GM12878 (cell line): ENCODE data around the gene ADGRE1. TPM values are rescaled to one million over a fixed set of nuclear protein-coding genes. Genes with fewer than 3 reads are reported as not detected.
A peak's percentile ranks its signal among the peaks of the same experiment; 100 is the strongest.

ENCODE experiments used
- ATAC-seq: fragments of 200-7000 bp; cut with Tn5 transposase; 3 replicates; pipeline ENCODE4 v1.9.1; 2020; ENCODE audit warnings: mild to moderate bottlenecking, moderate library complexity
- BruUV-seq: library from RNA; stranded (reverse); fragments of 400-500 nt; replicated peaks from 2 replicates; lab custom pipeline; 2021; lab: Mats Ljungman, UMichigan
- CTCF ChIA-PET: fragments of 300-600 bp; sonication (Branson Sonifier 250); formaldehyde crosslinking; extraction: SDS; loops from one replicate; lab custom pipeline; 2021; ENCODE audit warnings: inconsistent platforms; lab: Yijun Ruan, JAX
- POLR2A ChIA-PET: fragments of 350-600 bp; formaldehyde crosslinking; extraction: SDS; loops from one replicate; lab custom pipeline; 2021; ENCODE audit warnings: inconsistent platforms; lab: Charles Lee
- RAD21 ChIA-PET: fragments of 300-600 bp; sonication (Branson Sonifier 250); formaldehyde crosslinking; loops from one replicate; lab custom pipeline; 2023; ENCODE audit warnings: antibody characterized with exemption; ENCODE audit not compliant: unreplicated experiment; lab: Charles Lee
- SMC1A ChIA-PET: fragments of 300-600 bp; sonication (Branson Sonifier 250); formaldehyde crosslinking; loops from one replicate; lab custom pipeline; 2023; ENCODE audit not compliant: unreplicated experiment, uncharacterized antibody; lab: Charles Lee
- DNase-seq: peaks from one replicate; pipeline ENCODE4 v3.0.0-alpha.2; 2011; ENCODE audit warnings: low read depth, low spot score
- FAIRE-seq: peaks from 3 replicates; lab custom pipeline; 2011; peaks lifted over from hg19 to GRCh38; lab: Jason Lieb, UNC
- H2AFZ ChIP-seq: 2 replicates; pipeline ENCODE4 v1.6.0; 2011; ENCODE audit warnings: low read depth, low read length, control low read depth; ENCODE audit not compliant: control insufficient read depth
- H3K27ac ChIP-seq: 2 replicates; pipeline ENCODE4 v1.5.1; 2011; ENCODE audit warnings: control low read depth; ENCODE audit not compliant: control insufficient read depth, insufficient read depth
- H3K27me3 ChIP-seq, 2 experiments: replicated peaks in 1 of 2; 2 replicates each; pipeline versions ENCODE4 v1.6.0 to v1.6.1; 2011; ENCODE audit warnings: low read length in 1 of 2; ENCODE audit not compliant: control insufficient read depth in 2 of 2, insufficient read depth in 2 of 2
- H3K36me3 ChIP-seq, 2 experiments: 2 replicates each; pipeline ENCODE4 v1.5.1; 2011; ENCODE audit warnings: low read length in 1 of 2; ENCODE audit not compliant: control insufficient read depth in 2 of 2, insufficient read depth in 2 of 2
- H3K4me1 ChIP-seq: 2 replicates; pipeline ENCODE4 v1.6.1; 2011; ENCODE audit warnings: mild to moderate bottlenecking, low read length, moderate library complexity, mixed read lengths; ENCODE audit not compliant: control insufficient read depth, insufficient read depth
- H3K4me2 ChIP-seq: 2 replicates; pipeline ENCODE4 v1.6.0; 2011; ENCODE audit warnings: control low read depth; ENCODE audit not compliant: control insufficient read depth, insufficient read depth
- H3K4me3 ChIP-seq: fragments of 200-600 bp; sonication (generic); 2 replicates; pipeline ENCODE4 v1.5.1; 2016
- H3K79me2 ChIP-seq: 2 replicates; pipeline ENCODE4 v1.6.0; 2011; ENCODE audit warnings: low read length; ENCODE audit not compliant: control insufficient read depth, insufficient read depth
- H3K9ac ChIP-seq: 2 replicates; pipeline ENCODE4 v1.8.0; 2011; ENCODE audit warnings: low read length, control low read depth, mixed read lengths; ENCODE audit not compliant: control insufficient read depth, insufficient read depth
- H3K9me3 ChIP-seq: replicated peaks from 3 replicates; pipeline ENCODE4 v1.5.1; 2011; ENCODE audit warnings: mild to moderate bottlenecking, low read length; ENCODE audit not compliant: control insufficient read depth, insufficient read depth
- H4K20me1 ChIP-seq: 2 replicates; pipeline ENCODE4 v1.6.0; 2011; ENCODE audit not compliant: control insufficient read depth, insufficient read depth
- ASH2L ChIP-seq: fragments of 300-600, 200-600 bp; sonication (generic); IDR thresholded peaks from 2 replicates; pipeline ENCODE4 v1.6.1; 2017; ENCODE audit warnings: low read depth, mild to moderate bottlenecking, borderline replicate concordance
- BCL11A ChIP-seq: IDR thresholded peaks from 2 replicates; pipeline ENCODE4 v1.6.1; 2011; ENCODE audit warnings: low read depth, low read length
- CHD2 ChIP-seq: IDR thresholded peaks from 2 replicates; pipeline ENCODE4 v1.6.1; 2011; ENCODE audit warnings: low read depth, low read length, improper control_type of control experiment, borderline replicate concordance
- GATAD2B ChIP-seq: fragments of 450-650 bp; conservative IDR thresholded peaks from 2 replicates; pipeline ENCODE4 v1.6.1; 2017; ENCODE audit warnings: low read depth, mild to moderate bottlenecking, moderate library complexity
- HSF1 ChIP-seq: fragments of 150-350 bp; IDR thresholded peaks from 2 replicates; pipeline ENCODE4 v1.6.1; 2014; ENCODE audit warnings: mild to moderate bottlenecking, low read depth, low read length
- JUNB ChIP-seq: IDR thresholded peaks from 2 replicates; pipeline ENCODE4 v1.6.1; 2016; ENCODE audit warnings: antibody characterized with exemption, mild to moderate bottlenecking
- KLF5 ChIP-seq: fragments of 450-650 bp; IDR thresholded peaks from 2 replicates; pipeline ENCODE4 v1.6.1; 2014; ENCODE audit warnings: mild to moderate bottlenecking; ENCODE audit not compliant: partially characterized antibody
- MEF2A ChIP-seq: IDR thresholded peaks from 2 replicates; pipeline ENCODE4 v1.6.1; 2011; ENCODE audit warnings: low read depth, mild to moderate bottlenecking, low read length, moderate library complexity; ENCODE audit not compliant: insufficient read depth
- MLLT1 ChIP-seq: fragments of 450-650 bp; IDR thresholded peaks from 2 replicates; pipeline ENCODE4 v1.6.1; 2016; ENCODE audit warnings: mild to moderate bottlenecking
- POU2F2 ChIP-seq: IDR thresholded peaks from 3 replicates; pipeline ENCODE4 v1.6.1; 2011; ENCODE audit warnings: low read depth, mild to moderate bottlenecking, low read length, borderline replicate concordance
- RAD51 ChIP-seq: fragments of 450-650 bp; IDR thresholded peaks from 2 replicates; pipeline ENCODE4 v1.6.1; 2016; ENCODE audit warnings: moderate library complexity, mild to moderate bottlenecking, inconsistent platforms
- RB1 ChIP-seq: fragments of 450-650 bp; formaldehyde crosslinking; IDR thresholded peaks from 2 replicates; pipeline ENCODE4 v1.6.1; 2017; ENCODE audit warnings: mild to moderate bottlenecking, borderline replicate concordance
- RUNX3 ChIP-seq: IDR thresholded peaks from 2 replicates; pipeline ENCODE4 v1.6.1; 2012; ENCODE audit warnings: low read length, inconsistent platforms
- SIX5 ChIP-seq: IDR thresholded peaks from 2 replicates; pipeline ENCODE4 v1.6.1; 2011; ENCODE audit warnings: mild to moderate bottlenecking, low read depth, low read length, moderate library complexity; ENCODE audit not compliant: severe bottlenecking
- SMARCA5 ChIP-seq: fragments of 450-650 bp; IDR thresholded peaks from 2 replicates; pipeline ENCODE4 v1.6.1; 2017; ENCODE audit warnings: mild to moderate bottlenecking
- SREBF1 ChIP-seq: IDR thresholded peaks from 2 replicates; pipeline ENCODE4 v1.6.1; 2012; ENCODE audit warnings: mild to moderate bottlenecking, low read length
- TCF7 ChIP-seq: IDR thresholded peaks from 2 replicates; pipeline ENCODE4 v1.6.1; 2014; ENCODE audit warnings: antibody characterized with exemption, borderline replicate concordance
- ZNF207 ChIP-seq: fragments of 450-650 bp; IDR thresholded peaks from 2 replicates; pipeline ENCODE4 v1.6.1; 2014; ENCODE audit warnings: antibody characterized with exemption, mild to moderate bottlenecking, borderline replicate concordance
- WGBS: methylation state at CpG from one replicate; pipeline ENCODE4 v1.1.6; 2016; ENCODE audit warnings: low lambda C conversion rate; ENCODE audit not compliant: insufficient replicate concordance, insufficient coverage; ENCODE audit errors: missing lambda C conversion rate; 5-methylcytosine and 5-hydroxymethylcytosine counted together
- in situ Hi-C: fragments of 300-500 bp; cut with MboI; formaldehyde crosslinking; loops from 9 replicates; pipeline ENCODE4 v1.14.3; 2018; ENCODE audit warnings: mixed read lengths
- intact Hi-C: fragments of 100-400 bp; cut with micrococcal nuclease; formaldehyde crosslinking; loops from one replicate; pipeline ENCODE4 v1.14.2; 2022; ENCODE audit not compliant: unreplicated experiment
- polyA plus RNA-seq, 11 experiments: library from polyadenylated mRNA; depleted of rRNA in 4 of 11; unstranded in 6 of 11; stranded (reverse) in 5 of 11; fragments of >200 nt; fragmentation: Nextera tagmentation in 4 of 11; fragmentation: Illumina TruSeq in 1 of 11; extraction: Ambion mirVana in 4 of 11; extraction: Trizol in 1 of 11; gene quantifications; 1 replicate in 1 of 11; 2 replicates in 10 of 11; pipeline versions ENCODE4 v1.2.1 to v1.2.3, GENCODE V29; 2011 to 2016; ENCODE audit warnings: inconsistent platforms in 2 of 11, missing spikeins in 2 of 11, low read depth in 1 of 11
- total RNA-seq, 4 experiments: library from RNA; depleted of rRNA in 3 of 4; stranded (reverse); fragments of >200 nt in 3 of 4; fragmentation: Illumina TruSeq in 1 of 4; extraction: Trizol in 1 of 4; gene quantifications; 2 replicates each; pipeline versions ENCODE4 v1.2.1 to v1.2.3, GENCODE V29; 2013 to 2021
- TF ChIP-seq, protein P1 (sequence below): fragments of 450-650 bp; IDR thresholded peaks from 2 replicates; pipeline ENCODE4 v1.6.1; 2017; ENCODE audit warnings: borderline replicate concordance
- TF ChIP-seq, protein P2 (sequence below): fragments of 450-650 bp; IDR thresholded peaks from 2 replicates; pipeline ENCODE4 v1.6.1; 2017; ENCODE audit warnings: low read depth, mild to moderate bottlenecking, moderate library complexity

Gene ADGRE1
- total and polyA plus RNA-seq, 10 of the 15 experiments (the other 5 are each of a cell fraction or from before 2014, with no cell fraction given), result 7.9 to 35.7 (median 9.9) TPM

DNA sequence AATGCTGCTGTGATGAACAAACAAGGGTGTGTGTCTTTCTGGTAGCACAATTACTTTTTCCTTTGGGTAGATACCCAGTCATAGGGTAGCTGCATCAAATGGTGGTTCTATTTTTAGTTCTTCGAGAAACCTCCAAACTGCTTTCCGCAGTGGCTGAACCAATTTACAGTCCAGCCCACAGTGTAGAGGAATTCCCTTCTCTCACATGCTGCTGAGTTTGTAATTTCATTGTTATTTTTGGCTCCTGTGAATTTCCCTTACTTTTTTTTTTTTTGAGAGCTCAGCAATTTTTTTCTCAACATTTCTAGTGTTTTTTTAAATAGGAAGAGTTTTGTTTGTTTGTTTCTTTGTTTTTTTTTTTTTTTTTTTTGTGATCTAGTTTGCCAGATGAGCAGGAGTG lies 37.5 kb upstream of the ADGRE1 start:
- CTCF ChIA-PET, result interaction anchor here (0.6 to 0.9 kb wide), 2 partner anchors 110 to 112 kb away, joined by 3 read pairs; partner anchors contain the start of gene GPR108
- in situ Hi-C loops, result no loop called here
- TF ChIP-seq, protein P1, sequence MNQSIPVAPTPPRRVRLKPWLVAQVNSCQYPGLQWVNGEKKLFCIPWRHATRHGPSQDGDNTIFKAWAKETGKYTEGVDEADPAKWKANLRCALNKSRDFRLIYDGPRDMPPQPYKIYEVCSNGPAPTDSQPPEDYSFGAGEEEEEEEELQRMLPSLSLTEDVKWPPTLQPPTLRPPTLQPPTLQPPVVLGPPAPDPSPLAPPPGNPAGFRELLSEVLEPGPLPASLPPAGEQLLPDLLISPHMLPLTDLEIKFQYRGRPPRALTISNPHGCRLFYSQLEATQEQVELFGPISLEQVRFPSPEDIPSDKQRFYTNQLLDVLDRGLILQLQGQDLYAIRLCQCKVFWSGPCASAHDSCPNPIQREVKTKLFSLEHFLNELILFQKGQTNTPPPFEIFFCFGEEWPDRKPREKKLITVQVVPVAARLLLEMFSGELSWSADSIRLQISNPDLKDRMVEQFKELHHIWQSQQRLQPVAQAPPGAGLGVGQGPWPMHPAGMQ, result no peak
- no peak for TF ChIP-seq BCL11A
- TF ChIP-seq ZNF207, result no peak
- no peak for TF ChIP-seq SMARCA5
- no peak for TF ChIP-seq POU2F2
- no peak for TF ChIP-seq MLLT1
- TF ChIP-seq TCF7, result no peak
- TF ChIP-seq MEF2A, result peak; percentile 85
- TF ChIP-seq JUNB, result no peak
- no peak for TF ChIP-seq KLF5
- TF ChIP-seq RB1, result no peak
- TF ChIP-seq ASH2L, result no peak
- no peak for TF ChIP-seq SIX5
- TF ChIP-seq, protein P2, sequence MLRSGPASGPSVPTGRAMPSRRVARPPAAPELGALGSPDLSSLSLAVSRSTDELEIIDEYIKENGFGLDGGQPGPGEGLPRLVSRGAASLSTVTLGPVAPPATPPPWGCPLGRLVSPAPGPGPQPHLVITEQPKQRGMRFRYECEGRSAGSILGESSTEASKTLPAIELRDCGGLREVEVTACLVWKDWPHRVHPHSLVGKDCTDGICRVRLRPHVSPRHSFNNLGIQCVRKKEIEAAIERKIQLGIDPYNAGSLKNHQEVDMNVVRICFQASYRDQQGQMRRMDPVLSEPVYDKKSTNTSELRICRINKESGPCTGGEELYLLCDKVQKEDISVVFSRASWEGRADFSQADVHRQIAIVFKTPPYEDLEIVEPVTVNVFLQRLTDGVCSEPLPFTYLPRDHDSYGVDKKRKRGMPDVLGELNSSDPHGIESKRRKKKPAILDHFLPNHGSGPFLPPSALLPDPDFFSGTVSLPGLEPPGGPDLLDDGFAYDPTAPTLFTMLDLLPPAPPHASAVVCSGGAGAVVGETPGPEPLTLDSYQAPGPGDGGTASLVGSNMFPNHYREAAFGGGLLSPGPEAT, result no peak
- TF ChIP-seq RUNX3, result peak; percentile 47; the same call in 1 of the 2 replicates
- no peak for TF ChIP-seq GATAD2B
- TF ChIP-seq CHD2, result no peak
- no peak for TF ChIP-seq RAD51
- TF ChIP-seq HSF1, result no peak
- TF ChIP-seq SREBF1, result no peak

More for the DNA sequence above, 37.5 kb upstream of the ADGRE1 start:
- POLR2A ChIA-PET, result interaction anchor here (0.6 to 0.7 kb wide), 4 partner anchors 35 to 171 kb away, joined by 3 to 7 read pairs (median 4); no protein-coding TSS in a partner anchor
- no peak overlapping the region for H2AFZ ChIP-seq
- no peaks in the 10 kb centered on the region for H3K27me3 ChIP-seq
- no peaks in the 10 kb centered on the region for H3K9me3 ChIP-seq
- no peak overlapping the region for H3K4me2 ChIP-seq
- FAIRE-seq, result peak; percentile 65
- H3K4me1 ChIP-seq, result peaks cover 3% of the 10 kb centered on the region; the same call in 1 of the 2 replicates
- DNase-seq, result no peak
- peaks cover 11 to 15% of the 10 kb centered on the region in 2 experiments; a peak in 3 of 4 replicates for H3K36me3 ChIP-seq
- H3K4me3 ChIP-seq, result no peak overlapping the region
- RAD21 ChIA-PET, result interaction anchor here (0.6 kb wide), 1 partner anchor 112 kb away, joined by 3 read pairs; the partner anchor contains the start of gene GPR108
- no peaks in the 10 kb centered on the region for H3K79me2 ChIP-seq
- no peak overlapping the region for H3K27ac ChIP-seq
- WGBS, result 67% methylated on average over 2 of the region's 2 CpGs
- H4K20me1 ChIP-seq, result no peaks in the 10 kb centered on the region
- intact Hi-C loops, result no loop called here
- ATAC-seq, result no peak
- H3K9ac ChIP-seq, result no peak overlapping the region
- SMC1A ChIA-PET, result interaction anchor here (0.6 kb wide), 1 partner anchor 134 kb away, joined by 3 read pairs; no protein-coding TSS in a partner anchor
- BruUV-seq, result no TSS peak
